ENCODE data around the gene ZMIZ1. TPM values are rescaled to one million over a fixed set of nuclear protein-coding genes. Genes with fewer than 3 reads are reported as not detected.
A peak's percentile ranks its signal among the peaks of the same experiment; 100 is the strongest.

Gene ZMIZ1
- total RNA-seq, 1 donor from 2014 or later, result 85.2 TPM

DNA sequence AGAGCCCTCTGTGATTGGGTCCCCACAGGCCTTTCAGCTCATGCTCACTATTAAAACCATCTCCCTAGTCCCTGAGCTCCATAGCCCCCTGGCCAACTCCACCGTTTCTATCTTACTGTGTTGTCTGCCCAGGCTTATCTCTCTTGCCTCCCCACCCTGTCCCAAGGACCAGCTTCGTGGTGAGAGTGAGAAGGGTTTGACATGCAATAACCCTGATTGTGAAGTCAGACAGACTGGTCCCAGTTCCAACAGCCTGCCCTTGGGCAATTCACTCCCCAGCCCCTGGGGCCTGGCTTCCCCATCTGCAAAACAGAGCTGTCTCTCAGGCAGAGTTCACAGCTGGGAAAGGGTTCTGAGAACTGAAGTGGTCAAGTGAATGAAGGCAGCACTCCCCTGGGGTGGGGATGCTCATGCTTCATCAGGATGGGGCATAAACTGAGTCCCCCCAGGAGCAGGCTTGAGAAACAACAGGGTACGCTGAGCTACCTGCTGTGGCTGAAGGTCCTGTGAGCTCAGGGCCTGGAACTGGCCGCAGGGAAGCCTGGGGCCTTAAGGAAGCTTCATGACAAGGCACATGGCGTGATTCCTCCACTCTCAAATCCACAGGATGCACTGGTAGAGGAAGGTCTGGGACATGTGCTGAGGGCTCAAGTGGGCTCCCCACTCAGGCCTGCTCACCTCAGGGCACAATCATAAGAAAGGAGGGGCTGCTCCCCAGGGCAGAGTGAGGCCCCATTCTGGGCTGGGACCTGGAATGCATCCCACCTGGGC lies 276.7 kb downstream of the ZMIZ1 start:
- TF ChIP-seq, protein P1, sequence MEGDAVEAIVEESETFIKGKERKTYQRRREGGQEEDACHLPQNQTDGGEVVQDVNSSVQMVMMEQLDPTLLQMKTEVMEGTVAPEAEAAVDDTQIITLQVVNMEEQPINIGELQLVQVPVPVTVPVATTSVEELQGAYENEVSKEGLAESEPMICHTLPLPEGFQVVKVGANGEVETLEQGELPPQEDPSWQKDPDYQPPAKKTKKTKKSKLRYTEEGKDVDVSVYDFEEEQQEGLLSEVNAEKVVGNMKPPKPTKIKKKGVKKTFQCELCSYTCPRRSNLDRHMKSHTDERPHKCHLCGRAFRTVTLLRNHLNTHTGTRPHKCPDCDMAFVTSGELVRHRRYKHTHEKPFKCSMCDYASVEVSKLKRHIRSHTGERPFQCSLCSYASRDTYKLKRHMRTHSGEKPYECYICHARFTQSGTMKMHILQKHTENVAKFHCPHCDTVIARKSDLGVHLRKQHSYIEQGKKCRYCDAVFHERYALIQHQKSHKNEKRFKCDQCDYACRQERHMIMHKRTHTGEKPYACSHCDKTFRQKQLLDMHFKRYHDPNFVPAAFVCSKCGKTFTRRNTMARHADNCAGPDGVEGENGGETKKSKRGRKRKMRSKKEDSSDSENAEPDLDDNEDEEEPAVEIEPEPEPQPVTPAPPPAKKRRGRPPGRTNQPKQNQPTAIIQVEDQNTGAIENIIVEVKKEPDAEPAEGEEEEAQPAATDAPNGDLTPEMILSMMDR (IDR thresholded peaks at IDR 0.05; ENCODE audit: unreplicated experiment), result no peak
- Mint-ChIP-seq H3K36me3 (ENCODE audit: insufficient read depth) (peaks cover 3% of the 10 kb centered on the region), H3K27ac (no peak overlapping the region), H3K4me1 (ENCODE audit: low read depth) (peaks cover 16% of the 10 kb centered on the region), H3K27me3 (peaks cover 3% of the 10 kb centered on the region), H3K4me3 (ENCODE audit: low read depth) (no peak overlapping the region), H3K9me3 (ENCODE audit: low read depth) (no peaks in the 10 kb centered on the region)
- no peak for DNase-seq (ENCODE audit: low spot score, unreplicated experiment)

DNA sequence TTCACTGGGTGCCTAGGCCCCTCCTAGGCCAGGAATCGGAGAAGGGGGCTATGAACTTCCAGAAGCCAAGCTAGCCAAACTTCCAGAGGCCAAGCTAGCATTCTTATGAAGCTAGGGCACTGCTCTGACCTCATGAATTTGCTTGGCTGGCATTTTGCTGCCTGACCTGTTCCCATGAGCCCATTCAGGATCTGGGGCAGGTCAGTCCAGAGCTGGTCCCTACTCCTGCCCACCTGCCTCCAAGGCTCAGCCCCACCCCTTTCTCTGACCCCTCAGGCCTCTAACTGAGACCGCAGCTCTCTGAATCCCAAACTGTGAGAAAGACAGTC lies 277.2 kb downstream of the ZMIZ1 start:
- no peak for DNase-seq (ENCODE audit: low spot score, unreplicated experiment)
- TF ChIP-seq, protein P1 (IDR thresholded peaks at IDR 0.05; ENCODE audit: unreplicated experiment), result no peak
- H3K9me3 Mint-ChIP-seq (ENCODE audit: low read depth), result no peaks in the 10 kb centered on the region
- peaks cover 16% of the 10 kb centered on the region for H3K4me1 Mint-ChIP-seq (ENCODE audit: low read depth)
- no peak overlapping the region for H3K4me3 Mint-ChIP-seq (ENCODE audit: low read depth)
- H3K27me3 Mint-ChIP-seq, result peaks cover 3% of the 10 kb centered on the region
- H3K36me3 Mint-ChIP-seq (ENCODE audit: insufficient read depth), result peaks cover 3% of the 10 kb centered on the region
- no peak overlapping the region for H3K27ac Mint-ChIP-seq

DNA sequence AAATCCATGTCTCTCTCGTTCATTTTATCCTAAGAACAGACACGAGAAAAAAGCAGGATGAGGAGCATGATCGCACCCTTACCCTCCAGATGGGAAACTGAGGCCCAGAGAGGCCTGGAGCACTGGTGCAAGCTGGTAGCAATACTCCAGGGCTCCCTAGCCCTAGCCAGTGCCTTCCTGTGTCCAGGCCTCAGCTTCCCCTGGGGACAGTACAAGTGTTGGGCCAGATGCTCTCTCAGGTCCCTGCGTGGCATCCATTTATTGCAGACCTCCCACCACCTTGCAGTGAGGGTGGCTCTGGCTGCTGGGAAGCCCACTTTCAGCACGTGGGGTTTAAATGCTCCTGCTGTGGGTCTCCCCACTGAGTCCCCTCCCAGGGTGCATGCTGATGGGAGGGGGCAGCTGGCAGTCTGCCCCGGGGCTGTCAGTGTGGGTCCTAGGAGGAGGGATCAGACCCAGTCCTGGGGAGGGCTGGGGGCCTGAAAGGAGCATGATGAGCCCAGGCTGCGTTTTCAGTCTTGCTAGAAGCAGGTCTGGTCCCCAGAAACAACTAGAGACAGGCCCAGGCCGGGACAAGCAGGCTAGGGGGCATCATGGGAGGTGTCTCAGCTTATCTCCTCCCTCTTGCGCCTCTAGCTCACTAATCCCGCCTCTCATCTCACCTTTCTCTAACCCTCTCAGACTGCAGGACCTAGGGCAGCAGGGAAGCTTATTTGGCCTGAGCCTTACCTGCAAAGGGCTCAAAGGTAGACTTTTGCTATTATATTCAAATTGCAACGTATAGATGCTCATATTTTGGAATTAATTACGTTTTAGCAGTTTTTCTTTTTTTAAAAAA lies 277.8 kb downstream of the ZMIZ1 start:
- H3K27ac Mint-ChIP-seq, result no peak overlapping the region
- peaks cover 3% of the 10 kb centered on the region for H3K27me3 Mint-ChIP-seq
- DNase-seq (ENCODE audit: low spot score, unreplicated experiment), result no peak
- H3K36me3 Mint-ChIP-seq (ENCODE audit: insufficient read depth), result peaks cover 3% of the 10 kb centered on the region
- H3K4me3 Mint-ChIP-seq (ENCODE audit: low read depth), result peak overlapping the region; percentile 19
- H3K9me3 Mint-ChIP-seq (ENCODE audit: low read depth), result no peaks in the 10 kb centered on the region
- TF ChIP-seq, protein P1 (IDR thresholded peaks at IDR 0.05; ENCODE audit: unreplicated experiment), result no peak
- H3K4me1 Mint-ChIP-seq (ENCODE audit: low read depth), result peaks cover 16% of the 10 kb centered on the region

DNA sequence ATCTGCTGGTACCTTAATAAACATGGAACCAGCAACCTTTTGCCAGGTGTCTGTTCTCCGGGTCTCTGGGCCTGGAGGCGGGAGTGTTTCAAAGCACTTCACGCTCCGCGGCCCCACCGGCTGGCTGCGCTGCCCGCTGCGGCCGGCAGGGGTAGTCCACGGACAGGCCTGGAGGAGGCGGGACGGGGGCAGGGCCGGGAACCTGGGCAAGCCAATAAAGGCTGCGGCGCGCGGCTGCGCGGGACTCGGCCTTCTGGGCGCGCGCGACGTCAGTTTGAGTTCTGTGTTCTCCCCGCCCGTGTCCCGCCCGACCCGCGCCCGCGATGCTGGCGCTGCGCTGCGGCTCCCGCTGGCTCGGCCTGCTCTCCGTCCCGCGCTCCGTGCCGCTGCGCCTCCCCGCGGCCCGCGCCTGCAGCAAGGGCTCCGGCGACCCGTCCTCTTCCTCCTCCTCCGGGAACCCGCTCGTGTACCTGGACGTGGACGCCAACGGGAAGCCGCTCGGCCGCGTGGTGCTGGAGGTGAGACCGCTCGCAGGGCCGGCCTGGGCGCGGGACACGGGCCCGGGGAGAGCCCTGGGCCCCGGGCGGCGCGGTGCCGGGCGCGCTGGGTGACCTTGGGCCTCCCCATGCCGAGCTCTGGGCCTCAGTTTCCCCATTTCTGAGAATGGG lies 278.6 kb downstream of the ZMIZ1 start, which contains the start of gene PPIF:
TSS of gene PPIF (plus strand) at position 244 of the 668 bp plus-strand sequence. CDS start at position 324, 80 bp downstream.
- TF ChIP-seq, protein P1 (IDR thresholded peaks at IDR 0.05; ENCODE audit: unreplicated experiment), result peak; percentile 92
- no peak within 1 kb of the TSS for H3K27ac Mint-ChIP-seq
- peak; percentile 96 for DNase-seq (ENCODE audit: low spot score, unreplicated experiment)
- H3K9me3 Mint-ChIP-seq (ENCODE audit: low read depth), result no peaks in the 10 kb centered on the region
- H3K4me3 Mint-ChIP-seq (ENCODE audit: low read depth), result peak within 1 kb of the TSS; percentile 72
- peaks cover 7% of the 10 kb centered on the region for H3K36me3 Mint-ChIP-seq (ENCODE audit: insufficient read depth)
- H3K4me1 Mint-ChIP-seq (ENCODE audit: low read depth), result peaks cover 11% of the 10 kb centered on the region
- H3K27me3 Mint-ChIP-seq, result peaks cover 3% of the 10 kb centered on the region
